ENCODE results near the gene CDKN2C.

GRCh38 chr1:50978852-50979781 is 9.1 kb downstream of the CDKN2C start:
- no peak for TF ChIP-seq CTCF (IDR thresholded peaks at IDR 0.05)
- TF ChIP-seq EP300 (IDR thresholded peaks at IDR 0.05): no peak

Measured in gastroesophageal sphincter (tissue), 3 donors.